ENCODE data around the gene SPTBN5. TPM values are rescaled to one million over a fixed set of nuclear protein-coding genes. Genes with fewer than 3 reads are reported as not detected.

Gene SPTBN5
- total RNA-seq, 2 donors from 2014 or later, result 0.52 to 3.0 TPM

DNA sequence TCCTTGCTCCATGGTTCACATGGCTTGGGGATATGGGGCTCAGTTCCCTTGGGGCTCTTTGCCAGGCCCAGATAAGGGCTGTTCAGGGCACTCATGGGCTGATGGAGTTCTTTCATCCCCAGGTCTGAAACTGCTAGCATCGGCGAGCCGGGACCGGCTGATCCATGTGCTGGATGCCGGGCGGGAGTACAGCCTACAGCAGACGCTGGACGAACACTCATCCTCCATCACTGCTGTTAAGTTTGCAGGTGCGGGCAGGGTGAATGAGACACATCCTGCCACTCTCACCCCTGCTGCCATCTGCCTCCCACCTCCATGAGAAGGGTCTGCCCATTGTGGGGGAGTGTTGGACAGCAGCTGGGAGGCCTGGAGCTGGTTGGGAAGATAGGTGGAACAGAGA, 77.1 kb downstream of the SPTBN5 start:
- Histone ChIP-seq H3K27ac (no peak overlapping the region), H3K4me3 (no peak overlapping the region), H3K9me3 (no peaks in the 10 kb centered on the region), H3K36me3 (replicated peaks in 1 of 2; ENCODE audit: insufficient read depth in 1 of 2, low read depth in 2 of 2) (peaks cover 0 to 8% of the 10 kb centered on the region in 2 donors), H3K27me3 (no peaks in the 10 kb centered on the region), H3K4me1 (peaks cover 16% of the 10 kb centered on the region)
- ATAC-seq (no peak), DNase-seq (no peak)
- WGBS, 2 donors, result 96% methylated on average over 9 of the region's 9 CpGs; no CpG with 5 or more reads in 1 of the 2 donors
- intact Hi-C loops (cut with DNase I), result no loop called here
- TF ChIP-seq POLR2A (IDR thresholded peaks at IDR 0.05), result no peak
- no peak for TF ChIP-seq CTCF (IDR thresholded peaks at IDR 0.05)

GRCh38 chr15:41814534-41814933, 79.3 kb downstream of the SPTBN5 start:
- Histone ChIP-seq H3K4me1 (no peaks in the 10 kb centered on the region), H3K36me3 (replicated peaks in 1 of 2; ENCODE audit: insufficient read depth in 1 of 2, low read depth in 2 of 2) (peaks cover 0 to 8% of the 10 kb centered on the region in 2 donors), H3K27ac (no peak overlapping the region), H3K9me3 (no peaks in the 10 kb centered on the region), H3K4me3 (no peak overlapping the region), H3K27me3 (no peaks in the 10 kb centered on the region)
- DNase-seq, result no peak
- no peak for ATAC-seq
- TF ChIP-seq POLR2A (IDR thresholded peaks at IDR 0.05) (no peak), CTCF (IDR thresholded peaks at IDR 0.05) (no peak)
- intact Hi-C loops (cut with DNase I), result loop anchor here (5.0 kb wide), 1 partner anchor 47 kb away; no protein-coding TSS in a partner anchor
- 66 to 75% methylated on average over 4 to 5 of the region's 5 CpGs for WGBS, 2 donors

- H3K4me3 ChIP-seq, result no peak overlapping the region
- no peak for ATAC-seq
- no peaks in the 10 kb centered on the region for H3K9me3 ChIP-seq
- no peaks in the 10 kb centered on the region for H3K4me1 ChIP-seq
- DNase-seq, result no peak
- H3K27ac ChIP-seq, result no peak overlapping the region
- 89 to 94% methylated on average over 8 of the region's 8 CpGs for WGBS, 2 donors
- TF ChIP-seq CTCF (IDR thresholded peaks at IDR 0.05) (no peak), POLR2A (IDR thresholded peaks at IDR 0.05) (no peak)
- no peaks in the 10 kb centered on the region for H3K27me3 ChIP-seq
- intact Hi-C loops (cut with DNase I), result loop anchor here (5.0 kb wide), 1 partner anchor 46 kb away; no protein-coding TSS in a partner anchor
- H3K36me3 ChIP-seq (replicated peaks in 1 of 2; ENCODE audit: insufficient read depth in 1 of 2, low read depth in 2 of 2), result peaks cover 0 to 7% of the 10 kb centered on the region in 2 donors
Observed at GRCh38 chr15:41813426-41813825, 80.4 kb downstream of the SPTBN5 start.

- no peak for ATAC-seq
- H3K36me3 ChIP-seq (replicated peaks in 1 of 2; ENCODE audit: insufficient read depth in 1 of 2, low read depth in 2 of 2), result peaks cover 0 to 6% of the 10 kb centered on the region in 2 donors
- H3K27ac ChIP-seq, result no peak overlapping the region
- DNase-seq, result no peak
- WGBS, 2 donors, result 93 to 95% methylated on average over 6 to 11 of the region's 11 CpGs
- intact Hi-C loops (cut with DNase I), result loop anchor here (5.0 kb wide), 1 partner anchor 46 kb away; no protein-coding TSS in a partner anchor
- TF ChIP-seq CTCF (IDR thresholded peaks at IDR 0.05) (no peak), POLR2A (IDR thresholded peaks at IDR 0.05) (no peak)
- H3K4me1 ChIP-seq, result no peaks in the 10 kb centered on the region
- no peaks in the 10 kb centered on the region for H3K27me3 ChIP-seq
- H3K4me3 ChIP-seq, result no peak overlapping the region
- H3K9me3 ChIP-seq, result no peaks in the 10 kb centered on the region
Observed at GRCh38 chr15:41812820-41813375, 81.0 kb downstream of the SPTBN5 start.
